Endometrial microvascular endothelial cells (primary cell): Measurements from ENCODE around the gene GYPB. TPM values are rescaled to one million over a fixed set of nuclear protein-coding genes. Genes with fewer than 3 reads are reported as not detected.
"Not testable (repeated sequence)": the region's sequence is repeated elsewhere in the genome, so short reads cannot be mapped to it uniquely, and the experiment has no call there.

Source experiments
- in situ Hi-C: cut with HindIII; loops from 2 replicates; pipeline ENCODE4 v1.10.0; 2017; ENCODE audit warnings: low sequenced_read_pairs, low pct_unique_long_range_greater_than_20kb; ENCODE audit errors: inconsistent ontology term
- total RNA-seq: library from RNA; depleted of rRNA; stranded (reverse); fragments of >200 nt; gene quantifications from one replicate; pipeline ENCODE4 v1.2.3, GENCODE V29; 2015; ENCODE audit errors: inconsistent ontology term

GYPB gene
- total RNA-seq, 1 donor from 2014 or later, result not detected

DNA sequence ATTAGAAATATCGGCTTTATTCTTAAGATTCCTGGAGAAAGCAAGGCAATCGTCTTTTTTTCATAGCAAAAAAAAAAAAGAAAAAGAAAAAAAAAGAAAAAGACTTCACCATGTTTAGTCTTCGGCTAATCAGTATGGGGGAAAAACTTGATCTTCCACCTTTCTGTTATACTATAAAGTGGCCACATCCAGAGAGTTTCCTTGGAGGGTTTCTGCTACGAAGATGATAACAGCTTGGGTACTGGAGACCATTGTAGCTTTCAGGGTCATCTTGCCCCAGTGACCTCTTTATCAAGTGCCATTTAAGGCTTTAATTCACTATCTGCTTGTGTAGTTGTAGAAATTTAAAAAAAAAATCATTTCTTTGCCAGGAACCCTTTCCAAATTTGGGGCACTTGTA lies 1.9 kb downstream of the GYPB start:
- in situ Hi-C loops, result not testable (repeated sequence)

DNA sequence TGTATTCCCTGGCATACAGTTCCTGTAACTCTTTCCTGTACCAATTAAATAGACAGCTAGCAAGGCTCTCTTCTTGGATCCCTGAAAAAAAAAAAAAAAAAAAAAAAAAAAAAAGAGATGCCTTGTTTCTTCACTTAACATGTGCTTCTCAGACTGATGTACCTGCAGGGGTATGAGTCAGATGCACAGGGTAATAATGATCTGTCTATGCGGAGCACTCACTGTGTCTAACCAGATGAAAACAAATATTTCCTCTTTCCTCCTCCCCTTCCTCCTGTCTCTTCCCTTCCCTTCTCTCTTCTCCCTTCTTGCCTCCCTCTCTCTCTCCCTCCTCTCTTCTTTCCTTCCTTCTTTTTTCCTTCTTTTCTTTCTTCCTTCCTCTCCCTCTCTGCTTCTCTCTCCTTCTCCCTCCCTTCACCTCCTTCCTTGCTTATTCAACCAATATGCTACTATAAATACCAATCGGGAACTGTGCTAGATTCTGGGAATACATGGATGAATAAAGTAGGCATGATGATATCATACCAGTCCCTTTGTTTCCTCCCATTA lies 3.0 kb downstream of the GYPB start:
- in situ Hi-C loops, result not testable (repeated sequence)

DNA sequence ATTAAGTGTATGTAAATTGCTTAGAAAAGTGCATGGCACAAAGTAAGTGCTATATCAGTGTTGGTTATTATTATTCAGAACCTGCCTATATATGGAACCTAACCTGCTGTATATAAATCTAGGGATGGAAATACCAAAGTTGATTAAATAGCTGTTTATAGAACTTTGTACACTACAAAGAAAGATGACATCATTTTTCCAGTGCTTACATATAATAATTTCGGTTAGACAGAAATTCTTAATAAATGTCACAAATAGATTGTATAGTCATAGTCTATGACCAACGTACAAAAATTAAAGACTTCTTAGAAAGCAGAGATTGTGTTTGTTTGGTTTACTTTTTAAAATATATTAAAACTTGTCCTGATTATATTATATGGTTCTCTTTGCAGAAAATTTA lies 4.4 kb downstream of the GYPB start:
- in situ Hi-C loops, result no loop called here

DNA sequence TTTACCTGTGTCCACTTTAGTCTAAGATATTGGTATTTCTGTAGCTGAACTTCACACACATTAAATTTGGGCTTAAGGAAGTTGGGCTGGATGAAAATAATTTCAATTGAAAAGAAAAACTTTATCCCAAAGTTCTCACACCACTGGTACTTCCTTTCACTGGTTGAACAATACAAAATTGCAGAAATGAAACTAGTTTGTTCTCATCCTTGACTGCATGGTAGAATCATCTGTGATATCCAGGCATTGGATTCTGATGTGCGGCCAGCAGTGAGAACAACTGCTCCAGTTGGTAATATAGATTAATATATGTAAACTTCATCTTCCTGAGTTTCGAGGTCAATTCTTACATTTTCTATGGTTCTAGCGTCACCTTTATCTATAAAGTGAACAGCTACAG lies 10.6 kb downstream of the GYPB start:
- in situ Hi-C loops, result not testable (repeated sequence)

DNA sequence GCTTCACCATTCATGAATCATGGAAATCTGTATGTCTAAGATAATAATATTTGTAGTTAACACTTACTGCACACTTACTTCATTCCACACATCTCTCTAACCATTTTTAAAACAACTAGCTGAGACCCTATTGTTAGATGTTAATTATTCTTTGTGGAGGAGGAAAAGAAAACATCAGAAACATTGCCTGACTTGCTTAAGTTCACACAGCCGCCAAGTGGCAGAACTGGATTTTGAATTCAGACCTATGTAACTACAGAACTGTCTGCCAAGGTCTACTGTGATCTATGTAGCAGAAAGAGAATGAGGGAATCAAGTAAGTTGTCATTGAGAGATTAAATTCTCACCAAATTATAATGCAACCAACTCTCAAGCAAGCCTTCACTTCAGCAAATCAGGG lies 11.2 kb downstream of the GYPB start:
- in situ Hi-C loops, result not testable (repeated sequence)

DNA sequence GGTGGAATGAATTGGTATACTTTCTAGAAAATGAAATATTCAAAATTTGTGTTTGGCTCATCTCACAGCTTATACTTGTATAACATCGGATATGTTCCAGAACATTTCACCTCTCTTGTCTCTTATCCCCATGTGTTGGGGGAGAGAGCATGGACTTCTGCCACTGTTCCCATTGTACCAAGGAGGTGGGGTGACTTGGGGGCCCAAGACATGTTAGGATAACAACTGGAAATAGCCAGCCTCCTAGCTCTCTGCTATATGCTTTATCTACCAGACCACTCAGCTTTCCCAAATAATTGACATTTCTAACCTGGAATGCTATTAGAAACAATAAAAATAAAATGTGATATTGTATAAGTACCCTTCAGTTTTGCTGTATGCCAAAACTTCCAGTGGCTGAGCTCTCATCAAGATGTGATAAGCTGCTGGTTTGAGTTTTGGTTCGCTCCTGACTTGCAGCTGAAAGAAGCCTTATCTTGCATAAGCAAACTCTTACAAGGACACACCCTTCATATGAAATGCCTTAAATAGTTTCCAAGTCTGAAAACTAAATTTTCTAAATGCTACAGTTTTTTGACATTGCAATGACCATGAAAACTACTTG lies 12.9 kb downstream of the GYPB start:
- in situ Hi-C loops, result not testable (repeated sequence)

DNA sequence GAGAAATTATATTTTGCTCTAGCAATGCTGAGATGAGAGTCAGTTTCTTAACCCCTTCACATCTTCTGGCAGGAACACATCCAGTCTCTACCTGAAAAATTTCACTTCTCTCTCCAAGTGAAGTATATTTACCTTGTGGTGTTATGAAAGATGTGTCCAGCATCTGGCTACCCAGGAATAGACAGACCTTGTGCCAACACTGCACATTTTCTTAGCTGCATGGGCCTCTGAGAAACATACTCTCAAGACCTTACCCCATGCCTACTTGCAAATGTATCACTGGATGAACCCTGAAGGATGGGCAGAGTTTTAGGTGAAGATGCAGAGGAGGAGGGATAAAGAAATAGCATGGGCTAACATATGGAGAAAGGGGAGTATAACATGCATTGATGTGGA lies 13.6 kb downstream of the GYPB start:
- in situ Hi-C loops, result not testable (repeated sequence)

DNA sequence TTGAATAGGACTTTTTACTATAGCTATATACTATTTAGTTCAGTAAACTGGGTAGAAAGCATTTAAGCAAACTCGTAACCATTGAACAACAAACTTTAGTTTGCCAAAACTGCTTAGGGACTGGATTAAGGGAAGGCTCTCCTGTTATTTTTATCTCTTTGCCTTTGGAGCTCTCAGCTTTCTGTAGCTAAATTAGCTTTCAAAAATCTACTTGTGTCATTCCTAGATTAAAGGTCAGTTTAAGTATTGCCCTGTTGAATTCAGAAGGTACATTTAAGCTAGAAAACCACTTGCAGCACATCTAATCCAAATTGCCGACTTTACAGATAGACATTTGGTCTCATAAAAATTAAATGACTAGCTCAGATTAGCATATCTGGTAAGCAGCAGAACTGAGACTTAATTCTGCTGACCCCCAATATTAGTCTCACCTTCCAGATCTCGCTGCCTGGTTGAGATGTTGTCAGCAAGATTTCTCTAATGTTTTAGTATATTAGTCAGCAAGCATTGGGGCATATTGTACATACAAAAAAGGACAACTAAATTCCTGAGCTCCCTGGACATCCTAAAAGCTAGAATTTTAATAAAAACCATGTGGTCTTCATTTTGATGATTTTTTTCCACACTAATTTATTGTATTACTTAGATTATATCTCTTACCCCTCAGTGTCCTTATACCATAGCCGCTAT lies 14.2 kb downstream of the GYPB start:
- in situ Hi-C loops, result not testable (repeated sequence)

DNA sequence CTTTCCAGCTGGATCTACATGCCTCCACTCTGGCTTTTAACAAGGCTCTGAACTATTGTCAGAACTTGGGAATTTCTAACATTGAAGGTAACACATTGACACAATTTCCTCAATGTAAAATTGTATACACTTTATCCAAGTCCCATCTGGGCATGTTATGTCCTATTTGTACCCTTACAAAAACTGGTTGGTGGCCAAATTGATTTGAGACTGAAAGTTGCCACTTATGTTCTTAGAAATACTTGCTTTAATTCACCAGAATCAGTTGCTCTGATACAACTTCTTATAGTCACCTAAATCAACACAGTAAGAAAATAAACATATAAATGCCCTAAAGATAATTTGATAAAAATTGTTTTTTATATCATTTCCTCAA lies 15.3 kb downstream of the GYPB start:
- in situ Hi-C loops, result not testable (repeated sequence)

DNA sequence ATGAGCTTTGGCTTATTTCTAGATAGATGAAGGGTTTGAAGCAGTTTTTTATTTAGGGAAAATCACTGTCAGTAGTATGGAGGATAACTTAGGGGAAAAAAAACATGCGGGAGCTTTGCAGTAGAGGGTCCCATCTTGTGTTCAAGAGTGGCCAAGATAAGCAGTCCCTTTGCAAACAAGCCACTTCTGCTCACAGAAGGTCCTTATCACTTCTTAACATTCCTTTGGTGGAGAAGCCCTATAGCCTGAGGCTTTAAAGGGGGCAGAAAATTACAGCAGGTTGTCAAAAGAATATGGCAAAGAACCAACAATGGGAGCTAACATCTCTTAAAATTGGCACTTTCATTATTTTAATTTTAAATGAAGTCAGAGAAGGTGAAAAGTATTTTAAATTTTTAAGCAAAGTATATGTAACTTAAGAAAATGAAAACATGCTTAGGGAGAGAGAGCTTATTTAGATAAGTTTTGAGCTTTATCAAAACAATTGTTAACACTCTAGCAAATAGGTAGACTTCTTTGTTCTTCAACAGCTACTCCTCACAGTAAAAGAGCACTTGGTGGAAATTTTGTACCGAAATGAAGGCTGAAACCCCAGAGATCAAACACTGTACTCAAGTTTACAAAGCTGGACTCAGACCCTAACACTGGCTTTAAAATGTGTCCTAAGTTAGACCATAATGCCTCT lies 15.8 kb downstream of the GYPB start:
- in situ Hi-C loops, result not testable (repeated sequence)

DNA sequence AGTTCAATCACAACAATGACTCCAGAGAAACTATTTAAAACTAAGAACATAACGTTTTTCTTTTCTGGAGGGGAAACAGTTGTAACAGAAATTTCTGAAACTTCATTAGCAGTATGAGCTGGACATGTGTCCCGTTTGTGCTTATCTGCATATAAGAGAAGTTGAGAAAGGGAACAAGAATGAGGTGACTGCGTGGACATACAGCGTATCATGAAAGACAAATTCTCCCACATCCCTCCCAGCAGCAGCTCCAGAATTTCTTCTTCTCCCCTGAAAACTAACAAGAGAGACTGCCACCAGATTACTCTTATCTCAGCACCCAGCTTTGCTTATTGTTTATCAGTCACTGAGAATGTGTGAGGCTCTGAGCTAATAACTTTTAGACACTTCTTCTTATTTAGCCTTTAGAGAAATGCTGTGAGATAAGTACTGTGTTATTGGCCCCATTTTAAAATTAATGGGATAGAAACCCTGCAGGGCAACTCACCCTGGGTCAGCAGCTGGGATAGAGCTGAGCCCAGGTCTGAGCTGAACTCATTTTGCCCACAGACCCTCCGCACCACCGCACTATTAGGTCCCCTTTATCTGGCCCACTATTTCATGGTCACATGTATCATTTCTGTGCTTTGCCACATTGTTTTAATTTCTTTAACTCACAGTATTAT lies 18.7 kb downstream of the GYPB start:
- in situ Hi-C loops, result not testable (repeated sequence)

DNA sequence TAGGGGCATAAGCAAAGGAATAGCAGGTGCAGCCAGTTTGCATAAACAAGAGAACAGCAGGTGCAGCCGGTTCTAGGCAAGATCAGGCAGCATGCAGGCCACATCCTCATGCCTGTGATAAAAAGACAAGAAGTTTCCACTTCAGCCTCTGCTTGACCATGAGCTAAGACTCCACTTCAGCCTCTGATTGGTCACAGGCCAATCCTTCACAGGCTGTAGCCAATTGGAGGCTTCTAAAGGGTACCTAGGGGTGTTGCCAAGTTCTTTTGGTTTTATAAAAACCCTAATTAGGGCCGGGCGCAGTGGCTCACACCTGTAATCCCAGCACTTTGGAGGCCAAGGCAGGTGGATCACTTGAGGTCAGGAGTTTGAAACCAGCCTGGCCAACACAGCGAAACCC lies 23.0 kb downstream of the GYPB start:
- in situ Hi-C loops, result not testable (repeated sequence)

DNA sequence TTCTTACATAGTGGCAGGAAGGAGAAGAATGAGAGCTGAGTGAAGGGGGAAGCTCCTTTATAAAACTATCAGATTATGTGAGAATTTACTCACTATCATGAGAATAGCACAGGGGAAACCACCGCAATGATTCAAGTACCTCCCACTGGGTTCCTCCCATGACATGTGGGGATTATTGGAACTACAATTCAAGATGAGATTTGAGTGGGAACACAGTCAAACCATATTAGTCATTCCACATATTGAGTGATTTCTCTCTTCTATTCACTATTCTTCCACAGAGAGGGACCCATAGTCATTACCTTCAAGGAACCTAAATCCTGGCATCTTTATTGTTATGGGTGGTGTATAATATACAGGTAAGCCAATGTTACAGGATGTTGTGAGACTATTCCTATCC lies 27.4 kb downstream of the GYPB start:
- in situ Hi-C loops, result not testable (repeated sequence)

DNA sequence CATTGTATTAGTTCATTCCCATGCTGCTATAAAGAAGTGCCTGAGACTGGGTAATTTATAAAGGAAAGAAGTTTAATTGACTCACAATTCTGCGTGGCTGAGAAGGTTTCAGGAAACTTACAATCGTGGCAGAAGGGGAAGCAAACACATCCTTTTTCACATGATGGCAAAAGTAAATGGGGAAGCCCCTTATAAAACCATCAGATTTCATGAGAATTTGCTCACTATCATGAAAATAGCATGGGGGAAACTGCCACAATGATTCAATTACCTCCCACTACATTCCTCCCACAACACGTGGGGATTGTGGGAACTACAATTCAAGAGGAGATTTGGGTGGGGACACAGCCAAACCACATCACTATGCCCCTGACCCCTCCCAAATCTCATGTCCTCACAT lies 28.5 kb downstream of the GYPB start:
- in situ Hi-C loops, result not testable (repeated sequence)

DNA sequence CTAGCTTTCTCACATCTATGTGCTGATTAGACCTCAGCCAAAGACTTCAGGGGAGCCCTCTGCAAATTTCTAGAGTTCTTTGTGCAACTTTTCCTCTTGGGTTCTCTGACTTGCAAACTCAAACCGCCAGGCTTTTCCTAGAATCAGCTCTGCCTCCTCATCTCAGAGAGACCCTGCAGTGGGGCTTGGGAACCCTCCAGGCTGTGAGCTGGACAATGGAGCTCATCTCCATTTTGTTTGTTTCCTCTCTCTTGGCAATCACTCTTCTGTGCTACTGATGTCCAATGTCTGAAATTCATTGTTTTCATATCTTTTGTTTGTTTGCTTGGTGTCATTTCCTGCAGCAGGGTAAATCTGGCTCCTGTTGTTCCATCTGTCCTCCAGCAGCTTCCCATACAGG lies 33.0 kb downstream of the GYPB start:
- in situ Hi-C loops, result no loop called here

DNA sequence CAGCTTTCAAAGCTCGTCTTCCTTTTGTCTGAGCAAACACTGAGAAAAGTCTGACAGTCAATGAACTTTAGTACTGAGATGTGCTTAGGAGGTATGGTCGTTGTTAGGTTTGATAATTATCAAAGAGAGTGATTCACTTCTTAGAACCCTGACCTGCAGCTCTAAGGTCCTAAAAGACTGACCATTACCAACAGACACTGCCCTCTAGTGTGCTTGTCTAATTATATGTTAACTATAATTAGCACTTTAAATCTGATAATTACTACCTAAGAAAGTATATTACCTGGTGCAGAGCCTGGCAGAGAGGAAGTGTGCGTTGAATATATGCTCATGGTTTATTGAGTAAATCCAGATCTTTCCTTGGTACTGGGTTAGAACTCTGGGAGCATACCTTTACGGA lies 38.4 kb downstream of the GYPB start:
- in situ Hi-C loops, result not testable (repeated sequence)

DNA sequence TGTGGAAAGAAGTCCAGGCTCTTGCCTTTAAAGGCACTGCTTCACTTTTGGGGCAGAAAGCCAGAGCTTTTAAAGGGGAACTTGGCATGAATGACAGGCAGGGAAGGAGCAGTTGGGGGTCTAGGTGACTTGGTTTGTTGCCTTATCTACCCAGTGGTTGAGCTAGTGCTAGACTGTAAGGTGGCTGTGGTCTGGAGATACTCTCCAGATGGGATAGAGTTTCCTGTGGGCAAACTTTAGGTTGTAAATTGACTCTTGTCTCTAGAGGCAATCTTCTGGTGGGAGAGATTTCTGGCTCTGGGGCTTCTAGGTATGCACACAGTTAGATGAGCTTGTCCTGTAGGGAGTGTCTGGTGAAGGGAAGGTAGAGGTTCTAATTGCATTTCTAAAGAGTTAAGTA lies 43.7 kb downstream of the GYPB start:
- in situ Hi-C loops, result not testable (repeated sequence)

DNA sequence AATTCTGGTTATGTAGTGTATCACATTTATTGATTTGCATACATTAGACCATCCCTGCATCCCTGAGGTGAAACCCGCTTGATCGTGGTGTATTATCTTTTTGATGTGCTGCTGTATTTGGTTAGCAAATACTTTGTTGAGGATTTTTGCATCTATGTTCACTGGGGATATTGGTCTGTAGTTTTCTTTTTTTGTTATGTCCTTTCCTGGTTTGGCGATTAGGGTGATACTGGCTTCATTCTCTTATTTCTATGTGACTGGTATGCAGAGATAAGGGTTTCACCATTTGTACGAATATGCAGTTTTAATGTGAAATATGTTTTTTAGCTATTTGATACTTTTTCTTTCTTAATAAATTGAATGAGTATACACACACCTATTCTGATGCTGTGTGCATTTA lies 45.2 kb downstream of the GYPB start:
- in situ Hi-C loops, result not testable (repeated sequence)

DNA sequence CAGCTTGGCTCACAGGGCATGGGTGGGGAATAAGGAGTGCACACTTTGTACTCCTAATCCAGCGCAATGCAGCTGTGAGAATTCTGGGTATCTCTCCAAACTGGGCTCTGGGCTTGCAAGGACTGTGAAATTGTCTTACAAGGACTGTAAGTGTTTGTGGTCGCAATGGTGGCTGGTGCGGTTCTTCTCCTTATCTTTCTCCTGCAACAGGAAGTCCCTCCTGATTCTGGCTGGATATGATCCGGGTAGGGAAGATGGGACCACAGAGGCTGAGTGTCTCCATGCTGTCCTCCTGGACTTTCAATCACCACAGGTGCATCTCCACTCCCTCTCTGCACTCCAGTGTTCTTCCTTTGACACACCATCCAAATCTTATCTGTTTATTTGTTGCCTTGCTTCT lies 58.1 kb downstream of the GYPB start:
- in situ Hi-C loops, result no loop called here

DNA sequence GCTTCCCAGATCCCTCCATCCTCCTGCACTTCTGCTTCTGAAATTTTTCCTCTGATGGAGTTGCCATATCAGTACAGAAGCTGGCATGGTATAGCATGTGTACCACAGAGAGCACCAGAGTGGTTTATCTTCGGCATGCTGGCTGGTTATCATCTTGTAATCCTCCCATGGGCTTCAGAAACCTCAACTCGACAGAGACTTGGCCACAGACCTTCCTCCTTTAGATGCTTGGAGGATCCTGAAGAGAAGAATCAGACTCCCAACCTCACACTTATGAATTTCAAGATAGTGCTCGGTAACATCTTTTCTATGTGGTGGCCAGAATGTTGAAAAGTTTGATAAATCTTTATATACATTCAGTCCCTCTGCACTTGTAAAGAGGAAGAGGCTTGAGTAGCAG lies 63.9 kb downstream of the GYPB start:
- in situ Hi-C loops, result not testable (repeated sequence)
